OCI-LY3 (cell line): Measurements from ENCODE around the gene B3GALNT2.

Experiments used
- EZH2phosphoT487 ChIP-seq: fragments of 200-600 bp; shearing (Covaris generic); IDR thresholded peaks from 2 replicates; pipeline ENCODE4 v1.6.1; 2018; ENCODE audit warnings: antibody characterized with exemption, mixed run types, low read depth
- TF ChIP-seq, protein P1 (sequence below): fragments of 200-600, 300-600 bp; sonication (generic); IDR thresholded peaks from 2 replicates; pipeline ENCODE4 v1.5.1; 2014; ENCODE audit warnings: antibody characterized with exemption, low read length, low read depth

DNA sequence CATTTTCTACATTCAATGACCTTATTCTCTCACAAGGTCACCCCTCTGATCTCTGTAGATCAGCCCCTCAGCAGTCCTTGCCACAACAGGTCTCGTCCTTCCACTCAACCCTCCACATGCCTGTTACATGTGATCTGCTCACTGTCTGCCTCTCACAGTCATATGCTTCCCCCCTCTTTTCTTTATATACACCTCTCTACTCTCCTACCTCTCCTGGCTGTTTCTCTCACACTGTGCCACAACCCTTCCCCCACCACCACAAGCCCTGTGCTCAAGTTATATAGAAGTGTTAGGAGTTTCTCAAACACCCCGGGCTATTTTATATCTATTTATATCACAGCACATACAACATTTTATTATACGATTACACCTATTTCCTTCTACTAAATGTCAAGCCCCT is 12.6 kb downstream of the B3GALNT2 start:
- TF ChIP-seq, protein P1, sequence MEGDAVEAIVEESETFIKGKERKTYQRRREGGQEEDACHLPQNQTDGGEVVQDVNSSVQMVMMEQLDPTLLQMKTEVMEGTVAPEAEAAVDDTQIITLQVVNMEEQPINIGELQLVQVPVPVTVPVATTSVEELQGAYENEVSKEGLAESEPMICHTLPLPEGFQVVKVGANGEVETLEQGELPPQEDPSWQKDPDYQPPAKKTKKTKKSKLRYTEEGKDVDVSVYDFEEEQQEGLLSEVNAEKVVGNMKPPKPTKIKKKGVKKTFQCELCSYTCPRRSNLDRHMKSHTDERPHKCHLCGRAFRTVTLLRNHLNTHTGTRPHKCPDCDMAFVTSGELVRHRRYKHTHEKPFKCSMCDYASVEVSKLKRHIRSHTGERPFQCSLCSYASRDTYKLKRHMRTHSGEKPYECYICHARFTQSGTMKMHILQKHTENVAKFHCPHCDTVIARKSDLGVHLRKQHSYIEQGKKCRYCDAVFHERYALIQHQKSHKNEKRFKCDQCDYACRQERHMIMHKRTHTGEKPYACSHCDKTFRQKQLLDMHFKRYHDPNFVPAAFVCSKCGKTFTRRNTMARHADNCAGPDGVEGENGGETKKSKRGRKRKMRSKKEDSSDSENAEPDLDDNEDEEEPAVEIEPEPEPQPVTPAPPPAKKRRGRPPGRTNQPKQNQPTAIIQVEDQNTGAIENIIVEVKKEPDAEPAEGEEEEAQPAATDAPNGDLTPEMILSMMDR = no peak
- no peak for TF ChIP-seq EZH2phosphoT487
